ENCODE results near the gene AQP3. TPM values are rescaled to one million over a fixed set of nuclear protein-coding genes. Genes with fewer than 3 reads are reported as not detected.
"Not testable (repeated sequence)": the region's sequence is repeated elsewhere in the genome, so short reads cannot be mapped to it uniquely, and the experiment has no call there.

The AQP3 gene
- total RNA-seq, 1 experiment from 2014 or later, result 24.8 TPM

- peaks cover 12% of the 10 kb centered on the region for H3K4me1 Mint-ChIP-seq (ENCODE audit: low read depth, unreplicated experiment)
- no peaks in the 10 kb centered on the region for H3K9me3 Mint-ChIP-seq (ENCODE audit: unreplicated experiment)
- ChIA-PET POLR2A (no interaction called here), CTCF (no interaction called here)
- Histone ChIP-seq H3K4me3 (ENCODE audit: low read depth, low read length) (no peak overlapping the region), H3K36me3 (ENCODE audit: control insufficient read depth, insufficient read depth, low read length) (no peaks in the 10 kb centered on the region), H3K9me3 (no peaks in the 10 kb centered on the region), H3K4me1 (no peaks in the 10 kb centered on the region), H3K27me3 (replicated peaks; ENCODE audit: control insufficient read depth, insufficient read depth, low read length) (no peaks in the 10 kb centered on the region)
- no peaks in the 10 kb centered on the region for H3K27me3 Mint-ChIP-seq (ENCODE audit: insufficient read depth, unreplicated experiment)
- DNase-seq, result no peak
- no peak for TF ChIP-seq CTCF (IDR thresholded peaks at IDR 0.05; ENCODE audit: insufficient read depth in 1 of 2, low read depth in 1 of 2, low read length in 1 of 2, severe bottlenecking in 1 of 2, unreplicated experiment in 1 of 2)
- no TSS peak for BruUV-seq (replicated peaks)
- no peak overlapping the region for H3K4me3 Mint-ChIP-seq (ENCODE audit: unreplicated experiment)
- intact Hi-C loops (cut with micrococcal nuclease; ENCODE audit: unreplicated experiment), result no loop called here
- H3K36me3 Mint-ChIP-seq (ENCODE audit: insufficient read depth, unreplicated experiment), result no peaks in the 10 kb centered on the region
- H3K27ac Mint-ChIP-seq (ENCODE audit: unreplicated experiment), result peak overlapping the region; percentile 29
Measured at GRCh38 chr9:33425128-33425533, 22.3 kb downstream of the AQP3 start.

GRCh38 chr9:33424492-33424891 is 22.9 kb downstream of the AQP3 start:
- H3K9me3 ChIP-seq; H3K36me3 ChIP-seq (ENCODE audit: control insufficient read depth, insufficient read depth, low read length); H3K9me3 Mint-ChIP-seq (ENCODE audit: unreplicated experiment); H3K4me3 ChIP-seq (ENCODE audit: low read depth, low read length); CTCF ChIA-PET; H3K27me3 Mint-ChIP-seq (ENCODE audit: insufficient read depth, unreplicated experiment); H3K27ac Mint-ChIP-seq (ENCODE audit: unreplicated experiment); H3K4me3 Mint-ChIP-seq (ENCODE audit: unreplicated experiment); H3K4me1 ChIP-seq; DNase-seq; H3K36me3 Mint-ChIP-seq (ENCODE audit: insufficient read depth, unreplicated experiment); POLR2A ChIA-PET; H3K27me3 ChIP-seq (replicated peaks; ENCODE audit: control insufficient read depth, insufficient read depth, low read length); intact Hi-C loops (cut with micrococcal nuclease; ENCODE audit: unreplicated experiment); BruUV-seq (replicated peaks): not testable (repeated sequence)
- H3K4me1 Mint-ChIP-seq (ENCODE audit: low read depth, unreplicated experiment), result peaks cover 18% of the 10 kb centered on the region

GRCh38 chr9:33424043-33424442 is 23.4 kb downstream of the AQP3 start:
- DNase-seq; BruUV-seq (replicated peaks); H3K9me3 Mint-ChIP-seq (ENCODE audit: unreplicated experiment); POLR2A ChIA-PET; H3K27ac Mint-ChIP-seq (ENCODE audit: unreplicated experiment); intact Hi-C loops (cut with micrococcal nuclease; ENCODE audit: unreplicated experiment); H3K4me3 ChIP-seq (ENCODE audit: low read depth, low read length); H3K27me3 Mint-ChIP-seq (ENCODE audit: insufficient read depth, unreplicated experiment); H3K27me3 ChIP-seq (replicated peaks; ENCODE audit: control insufficient read depth, insufficient read depth, low read length); H3K4me1 ChIP-seq; H3K4me3 Mint-ChIP-seq (ENCODE audit: unreplicated experiment); H3K9me3 ChIP-seq; H3K36me3 ChIP-seq (ENCODE audit: control insufficient read depth, insufficient read depth, low read length); CTCF ChIA-PET; H3K36me3 Mint-ChIP-seq (ENCODE audit: insufficient read depth, unreplicated experiment): not testable (repeated sequence)
- peaks cover 18% of the 10 kb centered on the region for H3K4me1 Mint-ChIP-seq (ENCODE audit: low read depth, unreplicated experiment)

GRCh38 chr9:33419708-33420303 is 27.6 kb downstream of the AQP3 start:
- TF ChIP-seq CTCF (IDR thresholded peaks at IDR 0.05; ENCODE audit: insufficient read depth in 1 of 2, low read depth in 1 of 2, low read length in 1 of 2, severe bottlenecking in 1 of 2, unreplicated experiment in 1 of 2), result no peak
- Histone ChIP-seq H3K4me3 (ENCODE audit: low read depth, low read length) (no peak overlapping the region), H3K9me3 (no peaks in the 10 kb centered on the region), H3K4me1 (peaks cover 34% of the 10 kb centered on the region), H3K27me3 (replicated peaks; ENCODE audit: control insufficient read depth, insufficient read depth, low read length) (no peaks in the 10 kb centered on the region), H3K36me3 (ENCODE audit: control insufficient read depth, insufficient read depth, low read length) (no peaks in the 10 kb centered on the region; the same call in 1 of the 2 replicates)
- no peaks in the 10 kb centered on the region for H3K27me3 Mint-ChIP-seq (ENCODE audit: insufficient read depth, unreplicated experiment)
- POLR2A ChIA-PET, result interaction anchor here (0.6 kb wide), 1 partner anchor 54 kb away, joined by 3 read pairs; the partner anchor contains the start of gene NOL6
- peaks cover 43% of the 10 kb centered on the region for H3K4me1 Mint-ChIP-seq (ENCODE audit: low read depth, unreplicated experiment)
- BruUV-seq (replicated peaks), result no TSS peak
- intact Hi-C loops (cut with micrococcal nuclease; ENCODE audit: unreplicated experiment), result no loop called here
- no peak for DNase-seq
- H3K4me3 Mint-ChIP-seq (ENCODE audit: unreplicated experiment), result no peak overlapping the region
- CTCF ChIA-PET, result interaction anchor here (0.7 to 0.9 kb wide), 2 partner anchors 27 to 47 kb away, joined by 3 to 9 read pairs; partner anchors contain the start of gene AQP3
- H3K27ac Mint-ChIP-seq (ENCODE audit: unreplicated experiment), result peak overlapping the region; percentile 2
- no peaks in the 10 kb centered on the region for H3K9me3 Mint-ChIP-seq (ENCODE audit: unreplicated experiment)
- peaks cover 5% of the 10 kb centered on the region for H3K36me3 Mint-ChIP-seq (ENCODE audit: insufficient read depth, unreplicated experiment)
